K562 (cell line): Measurements from ENCODE around the gene STIM1. TPM values are rescaled to one million over a fixed set of nuclear protein-coding genes. Genes with fewer than 3 reads are reported as not detected.

ENCODE experiments used
- CCAR2 ChIP-seq: fragments of 200-400 bp; formaldehyde crosslinking; IDR thresholded peaks from 2 replicates; pipeline ENCODE4 v1.6.1; 2017; ENCODE audit warnings: mild to moderate bottlenecking, low read depth, low read length
- FOXO4 ChIP-seq: fragments of 450-650 bp; formaldehyde crosslinking; IDR thresholded peaks from 2 replicates; pipeline ENCODE4 v1.4.0; 2020; ENCODE audit warnings: mild to moderate bottlenecking, moderate library complexity
- HBP1 ChIP-seq: fragments of 450-650 bp; formaldehyde crosslinking; IDR thresholded peaks from 2 replicates; pipeline ENCODE4 v1.4.0; 2022; ENCODE audit warnings: missing genetic modification characterization
- HDAC3 ChIP-seq: fragments of 450-650 bp; IDR thresholded peaks from 2 replicates; pipeline ENCODE4 v1.6.1; 2018; ENCODE audit warnings: borderline replicate concordance, mild to moderate bottlenecking, moderate library complexity; ENCODE audit not compliant: partially characterized antibody
- NRF1 ChIP-seq, 2 experiments: fragments of 450-650 bp; IDR thresholded peaks in 1 of 2; conservative IDR thresholded peaks in 1 of 2; 2 replicates each; pipeline ENCODE4 v1.6.1; 2014; ENCODE audit warnings: mild to moderate bottlenecking in 2 of 2
- PTRF ChIP-seq: fragments of 450-650 bp; IDR thresholded peaks from 2 replicates; pipeline ENCODE4 v1.6.1; 2016; ENCODE audit warnings: mild to moderate bottlenecking, missing genetic modification characterization, missing compliant biosample characterization
- RBM15 ChIP-seq: fragments of 200-400 bp; formaldehyde crosslinking; IDR thresholded peaks from 2 replicates; pipeline ENCODE4 v1.6.1; 2018; ENCODE audit warnings: mild to moderate bottlenecking, low read length, moderate library complexity; ENCODE audit not compliant: insufficient read depth
- TGIF2 ChIP-seq: sonication (generic); formaldehyde crosslinking; IDR thresholded peaks from 2 replicates; pipeline ENCODE4 v1.8.1; 2022; ENCODE audit warnings: mild to moderate bottlenecking, missing genetic modification reagents, moderate library complexity
- ZHX1 ChIP-seq: fragments of 150-350 bp; conservative IDR thresholded peaks from 2 replicates; pipeline ENCODE4 v1.6.1; 2014; ENCODE audit warnings: low read length
- ZKSCAN8 ChIP-seq: fragments of 200-800 bp; sonication (Bioruptor generic); IDR thresholded peaks from 2 replicates; pipeline ENCODE4 v1.6.1; 2016; ENCODE audit warnings: missing genetic modification characterization, missing compliant biosample characterization
- ZNF280A ChIP-seq: fragments of 450-650 bp; IDR thresholded peaks from 2 replicates; pipeline ENCODE4 v1.6.1; 2018; ENCODE audit warnings: mild to moderate bottlenecking, low read depth; ENCODE audit not compliant: partially characterized antibody
- ZNF41 ChIP-seq: fragments of 250-450 bp; sonication (Bioruptor Pico); conservative IDR thresholded peaks from 2 replicates; pipeline ENCODE4 v1.4.0; 2020; ENCODE audit warnings: mild to moderate bottlenecking
- ZNF449 ChIP-seq: fragments of 250-450 bp; sonication (Bioruptor Pico); IDR thresholded peaks from 2 replicates; pipeline ENCODE4 v1.8.0; 2022; ENCODE audit warnings: moderate library complexity, mild to moderate bottlenecking, inconsistent platforms
- ZNF507 ChIP-seq: conservative IDR thresholded peaks from 2 replicates; pipeline ENCODE4 v1.6.1; 2017; ENCODE audit warnings: missing genetic modification characterization, missing compliant biosample characterization
- ZNF780A ChIP-seq: fragments of 250-450 bp; sonication (Bioruptor Pico); IDR thresholded peaks from 2 replicates; pipeline ENCODE4 v1.5.0; 2021; ENCODE audit warnings: mild to moderate bottlenecking
- polyA plus RNA-seq, 8 experiments: library from polyadenylated mRNA; depleted of rRNA in 4 of 8; stranded (reverse) in 5 of 8; unstranded in 3 of 8; fragments of >200 nt; fragmentation: Nextera tagmentation in 2 of 8; fragmentation: Illumina TruSeq in 1 of 8; extraction: Ambion mirVana in 2 of 8; extraction: Trizol in 1 of 8; gene quantifications; 2 replicates each; pipeline versions ENCODE4 v1.2.1 to v1.2.3, GENCODE V29; 2011 to 2014; ENCODE audit warnings: inconsistent platforms in 1 of 8, missing spikeins in 1 of 8
- total RNA-seq, 7 experiments: library from RNA; depleted of rRNA in 6 of 7; stranded (reverse); fragments of >200 nt in 6 of 7; fragmentation: Illumina TruSeq in 2 of 7; extraction: Trizol in 2 of 7; gene quantifications; 2 replicates each; pipeline versions ENCODE4 v1.2.1 to v1.2.3, GENCODE V29; 2011 to 2021; ENCODE audit warnings: low replicate concordance in 1 of 7

Gene STIM1
- total and polyA plus RNA-seq, 9 of the 15 experiments (the other 6 are each of a cell fraction or from before 2014, with no cell fraction given), result 7.7 to 50.5 (median 22.5) TPM

- TF ChIP-seq ZNF280A, result no peak
- peak; percentile 68 for TF ChIP-seq HDAC3
- TF ChIP-seq FOXO4 (CRISPR knock-in tag), result no peak
- no peak for TF ChIP-seq RBM15
- TF ChIP-seq ZNF41 (CRISPR knock-in tag), result no peak
- TF ChIP-seq ZKSCAN8 (CRISPR knock-in tag), result no peak; the same call in 1 of the 2 replicates
- no peak for TF ChIP-seq CCAR2
- peak; percentile 35 to 40; a peak in 3 of 4 replicates for TF ChIP-seq NRF1 (conservative IDR thresholded peaks at IDR 0.05 in 1 of 2, IDR thresholded peaks at IDR 0.05 in 1 of 2)
- no peak for TF ChIP-seq TGIF2
- no peak for TF ChIP-seq PTRF
- 0 out of 2 replicates have a peak, but pooled peaks have one; percentile 61 for TF ChIP-seq ZHX1
- no peak for TF ChIP-seq ZNF449 (CRISPR knock-in tag)
- TF ChIP-seq HBP1 (CRISPR knock-in tag), result no peak; the same call in 1 of the 2 replicates
- no peak for TF ChIP-seq ZNF780A (CRISPR knock-in tag)
- TF ChIP-seq ZNF507 (tag), result no peak
These were observed 20.6 kb upstream of the STIM1 start (continued) for GRCh38 chr11:3834664-3835461.
